NCI-H82 treated with DMSO at 0.1 percent for 48 hours (cell line): Measurements from ENCODE around the gene TAF15.

Experiments
- DNase-seq: peaks from one replicate; lab custom pipeline; 2025; ENCODE audit not compliant: unreplicated experiment; lab: John Stamatoyannopoulos, UW

TAF15 gene

GRCh38 chr17:35786941-35787432 is 22.3 kb upstream of the TAF15 start:
- DNase-seq = no peak

GRCh38 chr17:35788477-35789368 is 20.6 kb upstream of the TAF15 start:
- DNase-seq = no peak

- DNase-seq = no peak
Observed at GRCh38 chr17:35790841-35791240, 18.4 kb upstream of the TAF15 start.

- no peak for DNase-seq
Observed at GRCh38 chr17:35791681-35792350, 17.5 kb upstream of the TAF15 start.

- no peak for DNase-seq
Observed at GRCh38 chr17:35793257-35793656, 16.0 kb upstream of the TAF15 start.

- DNase-seq = no peak
Observed at GRCh38 chr17:35795007-35795870, 14.0 kb upstream of the TAF15 start, which contains the start of gene MMP28. Gene MMP28, minus strand, starts transcription at chr17:35795641. Its CDS starts 264 bp downstream, at chr17:35795377.

- no peak for DNase-seq
Observed at GRCh38 chr17:35795871-35796265, 13.4 kb upstream of the TAF15 start.

- DNase-seq = no peak
Observed at GRCh38 chr17:35796942-35797341, 12.3 kb upstream of the TAF15 start.

GRCh38 chr17:35797370-35797769 is 11.9 kb upstream of the TAF15 start:
- DNase-seq = no peak

GRCh38 chr17:35797918-35798317 is 11.4 kb upstream of the TAF15 start:
- DNase-seq = no peak

GRCh38 chr17:35799942-35800341 is 9.3 kb upstream of the TAF15 start:
- DNase-seq = no peak

- DNase-seq = no peak
Observed at GRCh38 chr17:35801583-35802224, 7.6 kb upstream of the TAF15 start.

GRCh38 chr17:35804658-35805192 is 4.6 kb upstream of the TAF15 start:
- peak; percentile 66 for DNase-seq

GRCh38 chr17:35807371-35808144 is 1.7 kb upstream of the TAF15 start:
- no peak for DNase-seq

- DNase-seq = no peak
Observed at GRCh38 chr17:35808240-35808961, 883 bp upstream of the TAF15 start.

- no peak for DNase-seq
Observed at GRCh38 chr17:35809855-35810461, 674 bp downstream of the TAF15 start.

GRCh38 chr17:35811759-35812158 is 2.5 kb downstream of the TAF15 start:
- DNase-seq = no peak

GRCh38 chr17:35812456-35812855 is 3.2 kb downstream of the TAF15 start:
- DNase-seq = no peak

- no peak for DNase-seq
Observed at GRCh38 chr17:35816723-35817122, 7.4 kb downstream of the TAF15 start.
